Activated CD4-positive, CD25-positive, alpha-beta regulatory T cell treated with anti-CD3 and anti-CD28 coated beads, Interleukin-2, amount 50 U/mL, for 16 hours (primary cell): Measurements from ENCODE around the gene GAB1.

Source experiments
- DNase-seq: peaks from one replicate; pipeline ENCODE4 v3.0.0-alpha.2; 2020; ENCODE audit warnings: low read depth, low spot score

The GAB1 gene

DNA sequence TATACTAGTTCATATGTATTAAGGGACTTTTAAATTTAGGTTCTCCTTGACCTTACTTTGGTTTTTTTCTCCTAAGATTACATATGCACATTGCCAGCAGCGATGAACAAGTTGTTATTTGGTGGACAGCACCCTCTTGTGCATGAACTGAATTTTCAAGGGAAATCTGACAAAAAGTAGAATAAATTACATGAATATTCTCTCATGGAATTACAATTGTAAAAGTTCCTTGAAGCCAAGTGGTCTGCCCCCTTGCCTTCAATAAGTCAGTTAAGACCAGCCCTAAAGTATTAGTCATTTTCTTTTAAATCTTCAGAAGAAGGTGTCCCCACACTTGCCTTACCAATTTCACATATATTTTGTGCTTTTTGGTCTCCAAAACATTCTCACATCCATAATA lies 146.2 kb downstream of the GAB1 start:
- DNase-seq = no peak

DNA sequence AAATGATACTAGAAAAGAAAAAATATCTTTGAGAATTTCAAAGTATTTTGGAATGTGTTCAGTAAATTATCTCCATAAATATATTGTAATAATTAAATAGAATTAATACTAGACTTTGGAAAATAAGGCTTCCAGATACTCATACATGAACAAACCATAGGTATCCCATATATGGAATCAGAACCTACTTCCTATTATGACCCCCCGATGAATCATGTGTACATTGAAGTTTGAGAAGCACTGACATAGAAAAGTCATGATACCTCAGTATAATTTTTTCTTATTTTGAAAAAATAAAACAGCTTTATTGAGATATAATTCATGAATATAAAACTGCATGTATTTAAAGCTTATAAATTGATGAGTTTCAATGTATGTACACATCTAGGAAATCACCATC lies 149.6 kb downstream of the GAB1 start:
- no peak for DNase-seq

DNA sequence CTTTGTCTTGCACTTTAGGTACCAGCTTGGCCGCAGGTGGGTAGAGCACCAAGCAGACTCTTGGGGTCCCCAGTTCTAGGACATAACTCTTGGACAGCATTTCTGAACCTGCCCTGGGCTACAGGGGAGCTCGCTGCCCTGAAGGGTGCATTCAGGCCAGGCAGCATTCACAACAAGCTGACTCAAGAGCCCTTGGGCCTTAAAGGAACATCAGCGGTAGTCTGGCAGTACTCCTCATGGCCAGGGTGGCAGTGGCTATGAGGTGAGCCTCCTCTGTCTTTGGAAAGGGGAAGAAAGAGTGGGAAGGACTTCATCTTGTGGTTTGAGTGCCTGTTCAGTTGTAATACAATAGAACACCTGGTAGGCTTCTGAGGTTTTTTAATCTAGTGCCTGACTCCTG lies 152.0 kb downstream of the GAB1 start:
- DNase-seq = no peak

DNA sequence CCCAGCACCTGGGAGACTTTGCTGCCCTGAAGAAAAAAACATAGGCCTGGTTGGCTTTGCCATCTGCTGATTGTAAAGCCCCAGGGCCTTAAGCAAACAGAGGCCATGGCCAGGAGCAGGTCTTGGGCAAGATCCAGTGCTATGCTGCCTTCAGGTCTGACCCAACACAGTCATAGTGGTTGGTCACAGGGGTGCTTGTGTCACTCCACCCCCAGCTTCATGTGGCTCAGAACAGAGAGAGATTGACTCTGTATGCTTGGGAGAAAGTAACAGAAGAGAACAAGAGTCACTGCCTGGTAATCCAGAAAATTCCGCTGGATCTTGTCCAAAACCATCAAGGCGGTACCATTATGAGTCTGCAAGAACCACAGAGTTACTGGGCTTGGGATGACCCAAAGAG lies 152.4 kb downstream of the GAB1 start:
- no peak for DNase-seq

DNA sequence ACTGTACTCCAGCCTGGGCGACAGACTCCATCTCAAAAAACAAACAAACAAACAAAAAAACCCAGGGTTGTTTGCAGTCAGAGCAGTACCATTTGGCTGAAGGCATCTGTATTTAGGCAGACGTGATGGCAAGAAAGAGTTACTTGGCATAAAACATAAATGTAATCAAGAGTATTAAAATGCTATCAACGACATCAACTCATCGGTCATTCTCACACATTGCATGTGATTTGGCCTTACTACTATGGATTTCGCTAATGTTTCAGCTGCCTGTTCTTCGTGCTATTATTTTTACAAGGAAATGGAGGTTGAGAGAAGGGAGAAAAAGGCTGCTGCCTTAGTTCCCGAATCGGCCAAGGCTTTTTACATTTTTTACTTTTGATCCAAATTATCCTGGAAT lies 161.3 kb downstream of the GAB1 start:
- DNase-seq = no peak

DNA sequence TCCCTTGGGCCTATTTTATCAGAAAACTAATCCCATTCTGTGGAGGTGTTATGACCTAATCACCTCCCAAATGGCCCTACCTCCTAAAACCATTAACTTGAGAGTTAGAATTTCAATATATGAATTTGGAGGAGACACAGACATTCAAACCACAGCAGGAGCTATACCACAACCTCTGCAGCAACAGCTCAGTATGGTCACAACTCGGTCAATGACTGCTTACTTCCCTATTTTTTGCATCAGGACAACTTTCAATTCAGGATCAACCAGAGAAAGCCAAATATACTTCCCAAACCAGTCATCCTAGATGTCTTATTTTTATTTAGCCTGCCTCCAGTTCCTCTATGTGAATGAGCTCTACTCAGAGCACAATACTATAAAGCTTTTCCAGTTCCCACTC lies 165.6 kb downstream of the GAB1 start:
- DNase-seq = no peak

DNA sequence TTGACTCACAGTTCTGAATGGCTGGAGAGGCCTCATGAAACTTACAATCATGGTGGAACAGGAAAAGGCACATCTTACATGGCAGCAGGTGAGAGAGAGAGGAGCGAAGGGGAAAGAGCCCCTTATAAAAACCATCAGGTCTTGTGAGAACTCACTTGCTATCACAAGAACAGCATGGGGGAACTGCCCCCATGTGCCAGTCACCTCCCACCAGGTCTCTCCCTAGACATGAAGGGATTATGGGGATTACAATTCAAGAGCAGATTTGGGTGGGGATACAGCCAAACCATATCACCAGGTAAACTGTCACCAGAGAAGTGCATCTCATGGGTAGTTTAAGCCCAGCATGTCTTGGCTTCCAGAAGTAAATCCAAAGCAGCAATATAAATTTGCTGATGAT lies 169.4 kb downstream of the GAB1 start:
- DNase-seq = no peak

DNA sequence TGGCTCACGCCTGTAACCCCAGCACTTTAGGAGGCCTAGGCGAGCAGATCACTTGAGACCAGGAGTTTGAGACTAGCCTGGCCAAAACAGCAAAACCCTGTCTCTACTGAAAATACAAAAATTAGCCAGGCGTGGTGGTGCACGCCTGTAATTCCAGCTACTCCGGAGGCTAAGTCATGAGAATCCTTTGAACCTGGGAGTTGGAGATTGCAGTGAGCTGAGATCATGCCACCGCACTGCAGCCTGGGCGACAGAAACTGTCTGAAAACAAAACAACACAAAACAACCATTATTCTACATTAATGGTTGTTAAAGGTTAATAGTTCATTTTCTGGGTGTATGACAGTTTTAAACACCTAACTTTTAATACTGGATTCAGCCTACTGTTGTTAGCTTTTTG lies 175.2 kb downstream of the GAB1 start:
- DNase-seq = no peak

DNA sequence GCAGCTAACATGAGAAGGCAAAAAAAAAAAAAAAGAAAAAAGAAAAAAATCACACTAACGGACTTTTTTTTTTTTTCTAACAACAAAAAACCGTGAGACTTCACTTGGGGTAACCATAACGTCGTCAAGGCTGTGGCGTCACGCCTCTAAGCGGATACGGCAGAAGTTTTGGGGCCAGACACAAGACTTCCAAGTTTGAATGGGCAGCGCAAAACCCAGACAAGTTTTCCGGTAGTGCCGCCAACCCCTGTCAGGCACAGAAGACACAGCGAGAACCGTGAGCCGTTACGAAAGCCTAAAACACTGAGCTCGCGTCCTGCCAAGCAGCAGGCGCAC lies 176.3 kb downstream of the GAB1 start:
- no peak for DNase-seq

DNA sequence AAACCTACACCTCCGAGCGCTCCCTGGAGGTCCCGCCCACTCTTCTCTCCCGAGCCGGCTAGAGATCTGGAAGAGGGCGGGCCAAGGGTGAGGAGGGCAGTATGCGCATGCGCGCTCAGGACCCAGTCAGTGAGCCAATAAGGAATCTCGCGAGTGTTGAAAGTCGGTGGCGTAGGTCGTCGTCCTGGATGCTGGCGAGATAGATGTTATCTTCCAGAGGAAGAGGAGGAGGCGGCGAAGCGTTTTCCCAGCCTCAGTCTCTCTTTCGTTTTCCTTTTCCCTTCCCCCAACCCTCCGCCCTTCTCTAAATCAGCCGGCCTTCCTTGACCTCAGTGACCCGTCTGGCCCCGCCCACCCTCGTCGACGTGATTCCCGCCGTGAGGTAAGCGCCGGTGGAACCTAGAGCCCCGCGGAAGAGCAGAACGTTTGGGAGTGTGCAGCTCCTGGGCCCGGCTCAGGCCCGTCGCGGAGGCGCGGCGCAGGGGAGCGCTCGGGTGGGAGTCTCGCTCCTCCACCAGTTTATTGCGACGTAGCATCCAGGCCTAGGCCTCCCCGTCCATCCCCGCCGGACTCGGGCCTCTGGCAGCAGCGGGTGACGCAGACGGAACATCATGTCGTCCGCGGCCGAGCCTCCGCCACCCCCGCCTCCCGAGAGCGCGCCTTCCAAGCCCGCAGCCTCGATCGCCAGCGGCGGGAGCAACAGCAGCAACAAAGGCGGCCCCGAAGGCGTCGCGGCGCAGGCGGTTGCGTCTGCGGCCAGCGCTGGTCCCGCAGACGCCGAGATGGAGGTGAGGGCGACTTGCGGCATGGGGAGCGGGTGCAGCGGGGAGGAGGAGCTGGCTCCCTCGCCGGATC lies 176.9 kb downstream of the GAB1 start, which contains the start of gene SMARCA5:
TSS of gene SMARCA5 (plus strand) at position 389 of the 855 bp plus-strand sequence. CDS start at position 612, 223 bp downstream.
- DNase-seq = peak; percentile 86

DNA sequence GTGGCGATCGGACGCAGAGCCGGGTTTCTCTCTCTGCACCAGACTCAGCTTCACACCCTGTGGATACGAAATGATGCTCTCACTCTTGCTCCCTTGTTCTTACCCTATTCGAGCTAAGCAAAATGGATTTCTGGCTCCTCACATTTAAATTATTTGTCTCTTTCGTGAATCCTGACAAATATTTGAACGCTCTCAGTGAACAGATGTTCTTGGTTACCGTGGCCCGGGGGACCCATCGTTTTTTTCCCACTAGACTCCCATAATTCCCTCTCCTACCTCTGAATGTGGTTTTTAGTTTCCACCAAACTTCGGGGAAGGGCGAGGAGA lies 177.5 kb downstream of the GAB1 start:
- DNase-seq = no peak

DNA sequence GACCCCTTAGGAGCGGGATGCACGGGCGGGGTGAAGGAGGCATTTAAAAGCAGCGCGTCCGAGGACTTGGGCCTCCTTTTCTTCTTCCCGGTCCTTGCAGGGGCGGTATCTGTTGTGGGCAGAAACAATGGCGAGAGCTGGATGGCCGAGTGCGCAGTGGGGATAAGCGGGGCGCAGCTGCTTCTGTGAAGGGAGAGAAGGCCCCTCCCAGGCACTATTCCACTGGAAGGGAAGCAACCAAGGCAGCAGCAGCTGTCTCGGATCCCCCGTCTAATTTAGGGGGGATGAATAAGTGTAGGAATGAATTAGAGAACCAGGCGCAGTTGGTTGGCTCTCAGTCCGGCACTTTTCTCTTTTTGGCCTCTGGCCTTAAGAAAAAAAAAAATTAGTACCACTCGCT lies 177.8 kb downstream of the GAB1 start:
- no peak for DNase-seq

DNA sequence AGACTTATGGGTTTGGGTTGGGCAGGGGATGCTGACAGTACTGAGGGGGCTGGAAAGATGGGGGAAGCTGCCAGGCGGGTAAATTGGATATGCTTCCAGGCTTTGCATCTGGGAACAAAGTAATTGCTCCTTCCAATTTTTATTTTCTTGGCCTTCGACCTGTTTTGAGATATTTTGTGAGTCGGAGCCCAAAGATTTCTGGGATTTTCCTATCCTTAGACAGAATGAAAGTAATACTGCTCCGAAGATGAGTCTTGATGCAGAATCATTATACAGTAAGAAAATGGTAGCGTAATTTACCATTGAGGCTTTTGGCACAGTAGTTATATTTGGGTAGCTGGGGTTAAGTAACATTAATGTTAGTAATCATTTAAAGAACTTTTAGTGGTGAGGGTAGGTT lies 178.2 kb downstream of the GAB1 start:
- no peak for DNase-seq

DNA sequence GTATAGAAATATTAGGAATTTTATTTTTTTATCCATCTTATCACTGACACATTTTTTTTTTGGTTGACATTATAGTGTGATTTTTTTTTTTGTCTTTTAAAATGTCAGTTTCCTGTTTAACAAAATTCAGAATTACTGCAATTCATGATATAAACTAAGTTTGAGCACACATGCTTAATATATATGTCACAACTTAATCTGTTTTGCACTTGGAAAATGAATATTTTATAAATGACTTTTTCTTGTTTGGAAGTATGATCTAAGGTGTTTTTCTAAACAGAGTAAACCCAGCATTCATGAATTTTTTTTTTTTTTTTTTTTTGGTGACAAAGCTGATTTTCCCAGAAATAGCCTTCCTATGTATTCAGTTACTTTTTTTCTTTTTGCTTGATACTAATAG lies 179.2 kb downstream of the GAB1 start:
- no peak for DNase-seq

DNA sequence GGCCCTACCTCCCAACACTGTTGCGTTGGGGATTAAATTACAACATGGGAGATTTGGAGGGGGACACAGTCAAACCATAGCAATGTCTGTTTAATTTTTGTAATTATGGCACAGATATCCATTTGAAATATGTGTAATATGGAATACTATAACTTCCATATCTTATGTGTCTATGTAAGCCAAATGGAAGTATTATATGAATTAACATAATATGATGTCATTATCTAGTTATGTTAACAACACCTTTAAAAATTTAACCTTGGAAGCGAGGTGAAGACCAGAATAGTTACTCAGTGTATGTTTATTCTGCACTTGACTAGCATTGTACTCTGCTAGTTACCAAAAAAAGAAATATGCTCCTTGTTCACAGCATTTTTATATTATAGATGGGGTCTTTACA lies 181.1 kb downstream of the GAB1 start:
- DNase-seq = no peak
